SH-SY5Y (cell line): ENCODE measurements around the gene CROCC2.

Experiments
- GATA2 ChIP-seq: IDR thresholded peaks from 2 replicates; pipeline ENCODE4 v1.6.1; 2011; ENCODE audit warnings: mild to moderate bottlenecking, low read depth, low read length
- GATA3 ChIP-seq: IDR thresholded peaks from 2 replicates; pipeline ENCODE4 v1.6.1; 2011; ENCODE audit warnings: low read depth, mild to moderate bottlenecking, low read length, moderate library complexity

The CROCC2 gene

DNA sequence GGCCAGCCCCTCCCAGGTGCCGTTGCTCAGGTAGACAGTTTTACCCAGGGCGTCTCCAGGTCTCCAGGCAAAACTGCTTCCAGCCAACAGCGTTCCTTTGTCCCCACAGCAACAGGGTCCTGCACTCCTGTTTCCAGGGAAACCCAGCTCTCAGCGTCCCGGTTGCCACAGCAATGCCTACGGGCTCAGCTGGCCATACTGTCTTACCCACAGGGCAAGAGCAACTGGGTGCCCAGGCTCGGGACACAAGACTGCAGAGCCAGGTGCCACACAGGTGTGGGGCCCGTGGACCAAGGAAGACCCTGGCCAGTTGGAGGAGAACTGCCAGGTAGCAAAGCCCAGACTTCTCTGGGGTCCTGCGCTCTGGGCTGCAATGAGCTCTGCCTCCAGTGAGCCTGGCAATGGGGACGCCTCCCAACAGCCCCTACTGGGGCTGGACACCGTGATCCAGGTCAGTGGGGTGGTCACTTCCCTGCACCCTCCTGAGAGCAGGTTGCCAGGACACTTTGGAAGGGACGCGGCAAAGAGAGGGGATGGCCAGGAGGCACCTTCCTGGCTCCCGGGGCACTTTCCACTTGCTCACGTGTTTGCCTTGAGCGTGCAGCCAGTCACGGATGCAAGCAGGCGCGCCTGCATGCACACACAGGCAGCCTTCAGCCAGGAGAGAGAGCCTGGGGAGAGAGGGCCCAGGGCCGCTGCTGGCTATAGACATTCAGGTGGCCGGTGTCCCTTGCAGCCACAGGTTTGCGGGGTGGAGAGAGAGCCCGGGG, at the start of gene CROCC2:
Gene CROCC2, plus strand, starts transcription at position 196 of the 770 bp plus-strand sequence. Its CDS starts 178 bp downstream, at position 374.
- TF ChIP-seq GATA2 (no peak), GATA3 (no peak)

- no peak for TF ChIP-seq GATA3
- no peak for TF ChIP-seq GATA2
Measured at GRCh38 chr2:240857039-240858008, 48.8 kb upstream of the CROCC2 start.

DNA sequence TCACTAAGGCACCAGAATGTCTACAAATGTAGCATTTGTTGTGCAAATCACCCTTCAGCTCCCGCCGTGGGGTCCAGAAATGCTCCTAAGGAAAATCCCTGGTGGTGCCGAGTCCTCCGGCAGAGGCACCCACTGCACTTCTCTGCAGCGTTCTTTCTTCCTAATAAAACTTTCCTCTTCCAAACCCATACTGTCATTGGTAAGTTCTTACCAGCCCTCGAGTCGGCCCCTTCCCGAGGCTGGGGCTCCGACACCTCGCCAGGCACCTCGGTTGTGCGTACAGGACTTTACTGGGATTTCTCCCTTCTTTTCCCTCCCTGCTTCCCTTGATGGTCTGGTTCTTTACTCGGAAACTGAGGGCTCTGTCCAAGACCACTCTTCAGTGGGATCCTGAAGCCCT, 47.8 kb upstream of the CROCC2 start:
- TF ChIP-seq GATA2 (no peak), GATA3 (no peak)

DNA sequence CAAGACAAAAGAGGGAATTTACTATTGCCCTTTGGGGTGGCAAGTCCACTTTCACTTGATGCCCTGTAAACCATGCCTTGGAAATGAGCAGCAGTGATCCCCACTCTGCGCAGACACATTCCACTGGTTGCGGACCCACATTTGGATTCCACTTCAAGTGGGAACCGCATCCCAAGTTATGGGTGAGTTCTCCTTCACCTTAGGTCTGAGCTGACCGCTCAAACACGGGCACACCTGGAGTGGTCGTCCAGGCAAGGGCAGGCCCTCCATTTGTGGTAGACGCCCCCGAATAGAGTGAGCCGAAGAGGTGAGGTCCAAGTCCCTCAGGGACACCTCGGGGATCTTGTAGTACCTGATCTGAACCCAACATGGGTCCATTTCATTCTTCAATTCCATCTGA, 47.3 kb upstream of the CROCC2 start:
- TF ChIP-seq GATA2 (no peak), GATA3 (no peak)

- no peak for TF ChIP-seq GATA2
- TF ChIP-seq GATA3 = no peak
Measured at GRCh38 chr2:240861547-240861946, 44.6 kb upstream of the CROCC2 start.

- TF ChIP-seq GATA2 = no peak
- TF ChIP-seq GATA3 = no peak
Measured at GRCh38 chr2:240864475-240864874, 41.7 kb upstream of the CROCC2 start.

GRCh38 chr2:240865391-240865790, 40.7 kb upstream of the CROCC2 start:
- TF ChIP-seq GATA2 (no peak), GATA3 (no peak)

- TF ChIP-seq GATA2 (no peak), GATA3 (no peak)
Measured at GRCh38 chr2:240868286-240869108, 37.6 kb upstream of the CROCC2 start, which contains the start of gene AGXT. TSS of gene AGXT (plus strand) at chr2:240868824. CDS start at chr2:240868866, 42 bp downstream.

- TF ChIP-seq GATA2 = no peak
- no peak for TF ChIP-seq GATA3
Measured at GRCh38 chr2:240869109-240869955, 36.8 kb upstream of the CROCC2 start.

GRCh38 chr2:240869956-240870875, 35.9 kb upstream of the CROCC2 start:
- TF ChIP-seq GATA3 = no peak
- no peak for TF ChIP-seq GATA2

GRCh38 chr2:240871071-240871958, 34.8 kb upstream of the CROCC2 start:
- TF ChIP-seq GATA3 (no peak), GATA2 (no peak)
